ENCODE measurements around the gene PTH1R.

PTH1R gene

GRCh38 chr3:46912986-46913385 lies 35.5 kb downstream of the PTH1R start:
- Histone ChIP-seq H3K27me3 (ENCODE audit: control insufficient read depth, low read length) (no peaks in the 10 kb centered on the region), H3K4me3 (ENCODE audit: low read length) (no peak overlapping the region), H3K4me1 (ENCODE audit: control insufficient read depth, low read length) (peaks cover 9% of the 10 kb centered on the region), H3K9me2 (replicated peaks; ENCODE audit: control insufficient read depth, low read length) (no peaks in the 10 kb centered on the region), H3K9me3 (ENCODE audit: control insufficient read depth, insufficient read depth, low read length) (no peaks in the 10 kb centered on the region), H3K36me3 (ENCODE audit: control insufficient read depth, low read length) (peaks cover 7% of the 10 kb centered on the region; the same call in 1 of the 2 replicates), H4K20me1 (ENCODE audit: control insufficient read depth, insufficient read depth, low read depth, low read length) (no peaks in the 10 kb centered on the region), H3F3A (ENCODE audit: control insufficient read depth, insufficient read depth) (peaks cover 10% of the 10 kb centered on the region), H3K79me2 (ENCODE audit: control insufficient read depth, low read length) (no peaks in the 10 kb centered on the region), H3K4me2 (ENCODE audit: low read length) (no peak overlapping the region), H3K27ac (ENCODE audit: low read depth, low read length) (no peak overlapping the region)
- TF ChIP-seq CTCF (IDR thresholded peaks at IDR 0.05; ENCODE audit: low read depth, low read length, poor library complexity, severe bottlenecking) (no peak), EZH2phosphoT487 (IDR thresholded peaks at IDR 0.05; ENCODE audit: borderline replicate concordance, low read length) (no peak)

GRCh38 chr3:46913644-46914043 lies 36.1 kb downstream of the PTH1R start:
- H3K9me3 ChIP-seq (ENCODE audit: control insufficient read depth, insufficient read depth, low read length): no peaks in the 10 kb centered on the region
- H3K79me2 ChIP-seq (ENCODE audit: control insufficient read depth, low read length): no peaks in the 10 kb centered on the region
- no peak overlapping the region for H3K4me3 ChIP-seq (ENCODE audit: low read length)
- no peak for TF ChIP-seq CTCF (IDR thresholded peaks at IDR 0.05; ENCODE audit: low read depth, low read length, poor library complexity, severe bottlenecking)
- H3K9me2 ChIP-seq (replicated peaks; ENCODE audit: control insufficient read depth, low read length): no peaks in the 10 kb centered on the region
- H3K27ac ChIP-seq (ENCODE audit: low read depth, low read length): no peak overlapping the region
- peaks cover 9% of the 10 kb centered on the region for H3K4me1 ChIP-seq (ENCODE audit: control insufficient read depth, low read length)
- H3K4me2 ChIP-seq (ENCODE audit: low read length): no peak overlapping the region
- peaks cover 14% of the 10 kb centered on the region for H3K36me3 ChIP-seq (ENCODE audit: control insufficient read depth, low read length)
- H3F3A ChIP-seq (ENCODE audit: control insufficient read depth, insufficient read depth): peaks cover 14% of the 10 kb centered on the region
- no peaks in the 10 kb centered on the region for H4K20me1 ChIP-seq (ENCODE audit: control insufficient read depth, insufficient read depth, low read depth, low read length)
- H3K27me3 ChIP-seq (ENCODE audit: control insufficient read depth, low read length): no peaks in the 10 kb centered on the region

- Histone ChIP-seq H3K27me3 (ENCODE audit: control insufficient read depth, low read length) (no peaks in the 10 kb centered on the region), H3K27ac (ENCODE audit: low read depth, low read length) (no peak overlapping the region), H3K4me3 (ENCODE audit: low read length) (no peak overlapping the region), H3K36me3 (ENCODE audit: control insufficient read depth, low read length) (peaks cover 26% of the 10 kb centered on the region), H3K4me1 (ENCODE audit: control insufficient read depth, low read length) (peaks cover 1% of the 10 kb centered on the region), H3K9me3 (ENCODE audit: control insufficient read depth, insufficient read depth, low read length) (no peaks in the 10 kb centered on the region), H3K9me2 (replicated peaks; ENCODE audit: control insufficient read depth, low read length) (no peaks in the 10 kb centered on the region), H3K79me2 (ENCODE audit: control insufficient read depth, low read length) (no peaks in the 10 kb centered on the region), H3K4me2 (ENCODE audit: low read length) (no peak overlapping the region), H3F3A (ENCODE audit: control insufficient read depth, insufficient read depth) (peaks cover 14% of the 10 kb centered on the region), H4K20me1 (ENCODE audit: control insufficient read depth, insufficient read depth, low read depth, low read length) (no peaks in the 10 kb centered on the region)
- TF ChIP-seq EZH2phosphoT487 (IDR thresholded peaks at IDR 0.05; ENCODE audit: borderline replicate concordance, low read length) (no peak), CTCF (IDR thresholded peaks at IDR 0.05; ENCODE audit: low read depth, low read length, poor library complexity, severe bottlenecking) (no peak)
These were observed 37.3 kb downstream of the PTH1R start for GRCh38 chr3:46914849-46915248.
